Neural cell (in vitro differentiated cells): ENCODE measurements around the gene ADPRS. TPM values are rescaled to one million over a fixed set of nuclear protein-coding genes. Genes with fewer than 3 reads are reported as not detected.

Experiments used
- H2AFZ ChIP-seq: fragments of 200-600, 300-800 bp; sonication (generic), shearing (Covaris generic); 2 replicates; pipeline ENCODE4 v1.6.0; 2014; ENCODE audit warnings: low read depth, mild to moderate bottlenecking, antibody characterized with exemption, low read length, moderate library complexity
- H3F3A ChIP-seq: fragments of 200-600 bp; shearing (Covaris generic); 2 replicates; pipeline ENCODE4 v1.6.1; 2016; ENCODE audit warnings: mild to moderate bottlenecking, moderate library complexity, mixed read lengths, antibody characterized with exemption, low read length; ENCODE audit not compliant: insufficient read depth, poor library complexity, severe bottlenecking
- H3K27ac ChIP-seq: fragments of 200-600, 300-800 bp; sonication (generic), shearing (Covaris generic); 2 replicates; pipeline ENCODE4 v1.5.1; 2014; ENCODE audit warnings: mild to moderate bottlenecking, low read length, moderate library complexity
- H3K27me3 ChIP-seq: fragments of 300-800, 200-600 bp; sonication (generic), shearing (Covaris generic); 2 replicates; pipeline ENCODE4 v1.6.0; 2014; ENCODE audit warnings: mild to moderate bottlenecking, low read depth, low read length, moderate library complexity; ENCODE audit not compliant: insufficient read depth
- H3K36me3 ChIP-seq: fragments of 300-800, 200-600 bp; sonication (generic), shearing (Covaris generic); 2 replicates; pipeline ENCODE4 v1.5.1; 2014; ENCODE audit warnings: mild to moderate bottlenecking, antibody characterized with exemption, low read length, moderate library complexity; ENCODE audit not compliant: insufficient read depth
- H3K4me2 ChIP-seq: fragments of 300-800, 200-600 bp; sonication (generic), shearing (Covaris generic); 2 replicates; pipeline ENCODE4 v1.6.0; 2014; ENCODE audit warnings: mild to moderate bottlenecking, low read length
- H3K4me3 ChIP-seq: fragments of 300-800, 200-600 bp; sonication (generic), shearing (Covaris generic); 2 replicates; pipeline ENCODE4 v1.5.1; 2014; ENCODE audit warnings: mild to moderate bottlenecking, low read length, moderate library complexity
- H3K79me2 ChIP-seq: fragments of 200-600 bp; shearing (Covaris generic); replicated peaks from 2 replicates; pipeline ENCODE4 v1.6.0; 2014; ENCODE audit warnings: mild to moderate bottlenecking, low read length, moderate library complexity; ENCODE audit not compliant: insufficient read depth
- H3K9ac ChIP-seq: fragments of 300-800, 200-600 bp; sonication (generic), shearing (Covaris generic); 2 replicates; pipeline ENCODE4 v1.6.1; 2016; ENCODE audit warnings: mild to moderate bottlenecking, low read length, mixed read lengths
- H3K9me2 ChIP-seq: fragments of 200-600 bp; shearing (Covaris generic); 2 replicates; pipeline ENCODE4 v1.6.1; 2016; ENCODE audit warnings: mild to moderate bottlenecking, low read length, mixed read lengths; ENCODE audit not compliant: insufficient read depth
- H3K9me3 ChIP-seq: fragments of 200-600, 300-800 bp; sonication (generic), shearing (Covaris generic); 2 replicates; pipeline ENCODE4 v1.6.1; 2016; ENCODE audit warnings: mild to moderate bottlenecking, mixed run types, low read length, moderate library complexity, mixed read lengths
- H4K20me1 ChIP-seq: fragments of 200-600 bp; shearing (Covaris generic); 2 replicates; pipeline ENCODE4 v1.6.1; 2016; ENCODE audit warnings: mild to moderate bottlenecking, mixed run types; ENCODE audit not compliant: insufficient read depth
- EP300 ChIP-seq: fragments of 450-650 bp; conservative IDR thresholded peaks from 2 replicates; pipeline ENCODE4 v1.6.1; 2014; ENCODE audit warnings: antibody characterized with exemption, mild to moderate bottlenecking, moderate library complexity; ENCODE audit not compliant: poor library complexity, severe bottlenecking
- EZH2 ChIP-seq: fragments of 200-600, 300-800 bp; shearing (Covaris generic), sonication (generic); IDR thresholded peaks from 2 replicates; pipeline ENCODE4 v1.6.1; 2014; ENCODE audit warnings: antibody characterized with exemption, low read length, borderline replicate concordance, mild to moderate bottlenecking; ENCODE audit not compliant: insufficient read depth, poor library complexity, severe bottlenecking
- MXI1 ChIP-seq: fragments of 450-650 bp; conservative IDR thresholded peaks from 2 replicates; pipeline ENCODE4 v1.6.1; 2014; ENCODE audit warnings: antibody characterized with exemption, mild to moderate bottlenecking; ENCODE audit not compliant: poor library complexity, severe bottlenecking
- POLR2AphosphoS5 ChIP-seq: IDR thresholded peaks from 2 replicates; pipeline ENCODE4 v1.6.1; 2012
- RAD21 ChIP-seq: fragments of 450-650 bp; conservative IDR thresholded peaks from 2 replicates; pipeline ENCODE4 v1.6.1; 2014; ENCODE audit warnings: antibody characterized with exemption, mild to moderate bottlenecking, moderate library complexity
- SMC3 ChIP-seq: fragments of 450-650 bp; conservative IDR thresholded peaks from 2 replicates; pipeline ENCODE4 v1.6.1; 2014; ENCODE audit warnings: antibody characterized with exemption, mild to moderate bottlenecking, moderate library complexity; ENCODE audit not compliant: poor library complexity
- TAF1 ChIP-seq: IDR thresholded peaks from 2 replicates; pipeline ENCODE4 v1.6.1; 2012; ENCODE audit warnings: low read depth
- polyA plus RNA-seq: library from polyadenylated mRNA; depleted of rRNA; stranded (reverse); fragments of >200 nt; gene quantifications from 2 replicates; pipeline ENCODE4 v1.2.3, GENCODE V29; 2014
- TF ChIP-seq, protein P1 (sequence below): fragments of 450-650 bp; IDR thresholded peaks from 2 replicates; pipeline ENCODE4 v1.5.1; 2014; ENCODE audit warnings: antibody characterized with exemption, mild to moderate bottlenecking, moderate library complexity; ENCODE audit not compliant: poor library complexity, severe bottlenecking
- TF ChIP-seq, protein P2 (sequence below): IDR thresholded peaks from 2 replicates; pipeline ENCODE4 v1.6.1; 2012; ENCODE audit warnings: borderline replicate concordance

The ADPRS gene
- polyA plus RNA-seq, 1 donor from 2014 or later, result 66.7 TPM

DNA sequence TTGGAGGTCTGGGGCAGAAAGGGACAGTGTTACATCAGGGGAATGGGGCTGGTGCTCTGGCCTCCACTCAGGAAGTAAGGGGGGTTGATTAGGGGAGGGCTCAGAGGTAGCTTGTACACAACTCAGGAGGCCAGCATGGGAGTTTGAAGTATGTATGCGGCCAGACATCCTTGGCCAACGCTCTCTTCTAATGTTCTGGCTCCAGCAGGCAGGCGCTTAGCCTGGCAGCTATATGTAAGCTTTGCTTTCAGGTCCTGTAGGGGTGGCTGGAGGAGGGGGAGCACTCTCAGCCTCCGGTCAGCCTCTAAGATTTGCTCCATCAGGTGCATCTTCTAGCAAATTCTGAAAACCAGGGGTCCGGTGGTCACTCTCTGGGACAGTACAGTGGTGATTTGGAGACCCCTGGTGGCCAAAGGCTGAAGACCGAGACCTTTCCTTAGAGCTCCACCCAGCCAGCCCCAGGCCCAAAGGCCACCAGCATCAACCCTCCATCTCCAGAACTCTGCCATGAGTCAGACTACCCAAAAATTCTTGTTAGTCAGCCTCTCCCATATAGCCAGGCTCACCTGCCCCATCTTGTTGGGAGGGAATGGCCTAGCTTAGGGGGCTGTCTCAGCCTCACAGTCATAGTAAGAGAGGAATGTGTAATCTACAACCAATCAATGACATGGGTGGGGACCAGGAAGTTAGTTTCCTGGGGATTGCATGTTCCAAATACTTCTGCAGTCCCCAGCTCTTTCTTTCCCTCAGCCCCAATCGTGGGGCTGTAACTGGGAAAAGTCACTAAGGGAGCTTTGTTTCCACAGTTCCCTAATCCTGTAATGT is 46.0 kb downstream of the ADPRS start:
- no peak overlapping the region for H3K4me3 ChIP-seq
- no peaks in the 10 kb centered on the region for H3K9me3 ChIP-seq
- H3K27ac ChIP-seq, result no peak overlapping the region
- H3K36me3 ChIP-seq, result peaks cover 5% of the 10 kb centered on the region
- H4K20me1 ChIP-seq, result no peaks in the 10 kb centered on the region
- no peaks in the 10 kb centered on the region for H3K27me3 ChIP-seq
- H3K9me2 ChIP-seq, result no peaks in the 10 kb centered on the region
- no peak overlapping the region for H2AFZ ChIP-seq
- no peak overlapping the region for H3K9ac ChIP-seq
- H3K79me2 ChIP-seq, result no peaks in the 10 kb centered on the region
- H3F3A ChIP-seq, result no peaks in the 10 kb centered on the region
- peak; percentile 46 for TF ChIP-seq RAD21
- TF ChIP-seq, protein P1, sequence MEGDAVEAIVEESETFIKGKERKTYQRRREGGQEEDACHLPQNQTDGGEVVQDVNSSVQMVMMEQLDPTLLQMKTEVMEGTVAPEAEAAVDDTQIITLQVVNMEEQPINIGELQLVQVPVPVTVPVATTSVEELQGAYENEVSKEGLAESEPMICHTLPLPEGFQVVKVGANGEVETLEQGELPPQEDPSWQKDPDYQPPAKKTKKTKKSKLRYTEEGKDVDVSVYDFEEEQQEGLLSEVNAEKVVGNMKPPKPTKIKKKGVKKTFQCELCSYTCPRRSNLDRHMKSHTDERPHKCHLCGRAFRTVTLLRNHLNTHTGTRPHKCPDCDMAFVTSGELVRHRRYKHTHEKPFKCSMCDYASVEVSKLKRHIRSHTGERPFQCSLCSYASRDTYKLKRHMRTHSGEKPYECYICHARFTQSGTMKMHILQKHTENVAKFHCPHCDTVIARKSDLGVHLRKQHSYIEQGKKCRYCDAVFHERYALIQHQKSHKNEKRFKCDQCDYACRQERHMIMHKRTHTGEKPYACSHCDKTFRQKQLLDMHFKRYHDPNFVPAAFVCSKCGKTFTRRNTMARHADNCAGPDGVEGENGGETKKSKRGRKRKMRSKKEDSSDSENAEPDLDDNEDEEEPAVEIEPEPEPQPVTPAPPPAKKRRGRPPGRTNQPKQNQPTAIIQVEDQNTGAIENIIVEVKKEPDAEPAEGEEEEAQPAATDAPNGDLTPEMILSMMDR, result peak; percentile 50
- TF ChIP-seq, protein P2, sequence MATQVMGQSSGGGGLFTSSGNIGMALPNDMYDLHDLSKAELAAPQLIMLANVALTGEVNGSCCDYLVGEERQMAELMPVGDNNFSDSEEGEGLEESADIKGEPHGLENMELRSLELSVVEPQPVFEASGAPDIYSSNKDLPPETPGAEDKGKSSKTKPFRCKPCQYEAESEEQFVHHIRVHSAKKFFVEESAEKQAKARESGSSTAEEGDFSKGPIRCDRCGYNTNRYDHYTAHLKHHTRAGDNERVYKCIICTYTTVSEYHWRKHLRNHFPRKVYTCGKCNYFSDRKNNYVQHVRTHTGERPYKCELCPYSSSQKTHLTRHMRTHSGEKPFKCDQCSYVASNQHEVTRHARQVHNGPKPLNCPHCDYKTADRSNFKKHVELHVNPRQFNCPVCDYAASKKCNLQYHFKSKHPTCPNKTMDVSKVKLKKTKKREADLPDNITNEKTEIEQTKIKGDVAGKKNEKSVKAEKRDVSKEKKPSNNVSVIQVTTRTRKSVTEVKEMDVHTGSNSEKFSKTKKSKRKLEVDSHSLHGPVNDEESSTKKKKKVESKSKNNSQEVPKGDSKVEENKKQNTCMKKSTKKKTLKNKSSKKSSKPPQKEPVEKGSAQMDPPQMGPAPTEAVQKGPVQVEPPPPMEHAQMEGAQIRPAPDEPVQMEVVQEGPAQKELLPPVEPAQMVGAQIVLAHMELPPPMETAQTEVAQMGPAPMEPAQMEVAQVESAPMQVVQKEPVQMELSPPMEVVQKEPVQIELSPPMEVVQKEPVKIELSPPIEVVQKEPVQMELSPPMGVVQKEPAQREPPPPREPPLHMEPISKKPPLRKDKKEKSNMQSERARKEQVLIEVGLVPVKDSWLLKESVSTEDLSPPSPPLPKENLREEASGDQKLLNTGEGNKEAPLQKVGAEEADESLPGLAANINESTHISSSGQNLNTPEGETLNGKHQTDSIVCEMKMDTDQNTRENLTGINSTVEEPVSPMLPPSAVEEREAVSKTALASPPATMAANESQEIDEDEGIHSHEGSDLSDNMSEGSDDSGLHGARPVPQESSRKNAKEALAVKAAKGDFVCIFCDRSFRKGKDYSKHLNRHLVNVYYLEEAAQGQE, result no peak
- TF ChIP-seq SMC3, result peak; percentile 54
- TF ChIP-seq POLR2AphosphoS5, result no peak
- no peak overlapping the region for H3K4me2 ChIP-seq

DNA sequence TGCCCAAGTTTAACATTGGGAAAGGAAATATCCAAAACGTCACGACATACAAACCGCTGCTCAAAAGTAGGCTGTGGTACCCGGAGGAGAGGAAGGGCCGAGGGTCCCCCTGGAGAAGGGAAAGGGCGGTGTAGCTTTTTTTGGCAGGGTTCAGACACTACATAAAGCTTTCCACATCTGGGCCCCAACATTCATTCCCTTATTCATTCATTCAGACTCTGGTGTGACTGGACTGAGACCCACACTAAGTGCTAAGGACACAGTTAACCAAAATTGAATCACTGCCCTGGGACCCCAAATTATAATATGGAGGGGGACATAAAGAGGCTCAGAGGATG is 46.6 kb downstream of the ADPRS start:
- Histone ChIP-seq H3K4me3 (no peak overlapping the region), H3K27ac (no peak overlapping the region), H3F3A (no peaks in the 10 kb centered on the region), H3K36me3 (peaks cover 5% of the 10 kb centered on the region), H3K9me2 (no peaks in the 10 kb centered on the region), H3K79me2 (no peaks in the 10 kb centered on the region), H2AFZ (no peak overlapping the region), H3K9me3 (no peaks in the 10 kb centered on the region), H4K20me1 (no peaks in the 10 kb centered on the region), H3K9ac (no peak overlapping the region), H3K27me3 (no peaks in the 10 kb centered on the region), H3K4me2 (no peak overlapping the region)
- no peak for TF ChIP-seq POLR2AphosphoS5
- TF ChIP-seq EP300, result no peak
- no peak for TF ChIP-seq TAF1
- no peak for TF ChIP-seq SMC3
- TF ChIP-seq, protein P2, result no peak
- no peak for TF ChIP-seq RAD21
- TF ChIP-seq, protein P1, result no peak
- no peak for TF ChIP-seq MXI1
- TF ChIP-seq EZH2, result no peak
